ENCODE measurements around the gene PRCP.
A peak's percentile ranks its signal among the peaks of the same experiment; 100 is the strongest.

Gene PRCP

DNA sequence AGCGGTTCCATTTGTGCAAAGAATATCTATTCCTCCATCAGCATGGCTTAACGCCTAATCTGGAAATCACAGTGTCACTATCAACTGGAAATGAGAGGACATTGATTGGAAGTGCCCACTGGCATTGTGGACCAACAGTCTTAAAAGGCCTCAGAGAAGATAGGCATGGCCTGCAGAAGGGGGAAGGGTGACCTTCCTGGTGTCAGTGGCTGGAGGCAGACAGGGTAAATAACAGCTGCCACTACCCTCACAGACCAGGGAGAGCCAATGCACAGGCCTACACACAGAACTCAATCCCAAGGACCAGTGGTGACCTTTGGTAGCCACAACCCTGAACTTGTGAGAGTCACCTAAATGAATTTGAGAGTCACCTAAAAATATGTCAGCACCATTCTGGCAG is 37.3 kb upstream of the PRCP start:
- no peak overlapping the region for H3K27ac ChIP-seq
- TF ChIP-seq ZFX (IDR thresholded peaks at IDR 0.05): no peak
- TF ChIP-seq, protein P1, sequence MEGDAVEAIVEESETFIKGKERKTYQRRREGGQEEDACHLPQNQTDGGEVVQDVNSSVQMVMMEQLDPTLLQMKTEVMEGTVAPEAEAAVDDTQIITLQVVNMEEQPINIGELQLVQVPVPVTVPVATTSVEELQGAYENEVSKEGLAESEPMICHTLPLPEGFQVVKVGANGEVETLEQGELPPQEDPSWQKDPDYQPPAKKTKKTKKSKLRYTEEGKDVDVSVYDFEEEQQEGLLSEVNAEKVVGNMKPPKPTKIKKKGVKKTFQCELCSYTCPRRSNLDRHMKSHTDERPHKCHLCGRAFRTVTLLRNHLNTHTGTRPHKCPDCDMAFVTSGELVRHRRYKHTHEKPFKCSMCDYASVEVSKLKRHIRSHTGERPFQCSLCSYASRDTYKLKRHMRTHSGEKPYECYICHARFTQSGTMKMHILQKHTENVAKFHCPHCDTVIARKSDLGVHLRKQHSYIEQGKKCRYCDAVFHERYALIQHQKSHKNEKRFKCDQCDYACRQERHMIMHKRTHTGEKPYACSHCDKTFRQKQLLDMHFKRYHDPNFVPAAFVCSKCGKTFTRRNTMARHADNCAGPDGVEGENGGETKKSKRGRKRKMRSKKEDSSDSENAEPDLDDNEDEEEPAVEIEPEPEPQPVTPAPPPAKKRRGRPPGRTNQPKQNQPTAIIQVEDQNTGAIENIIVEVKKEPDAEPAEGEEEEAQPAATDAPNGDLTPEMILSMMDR (conservative IDR thresholded peaks at IDR 0.05): no peak

DNA sequence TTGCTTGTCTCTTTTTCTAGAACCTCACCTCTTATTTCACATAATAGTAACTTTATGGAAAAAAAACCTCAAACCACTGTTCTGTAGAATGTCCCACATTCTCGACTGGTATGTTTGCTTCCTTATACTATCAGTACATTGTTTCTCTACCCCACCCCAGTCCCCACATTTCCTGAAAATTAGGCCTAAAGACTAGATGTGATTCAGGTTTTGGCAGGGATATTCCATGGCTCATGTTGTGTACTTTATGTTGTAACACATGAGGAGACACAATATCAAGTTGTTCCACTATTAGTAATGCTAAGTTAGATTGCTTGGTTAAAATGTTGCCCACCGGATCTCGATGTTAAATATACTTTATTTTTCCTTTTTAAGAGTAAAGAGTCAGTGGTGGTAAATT is 36.0 kb upstream of the PRCP start:
- TF ChIP-seq ZFX (IDR thresholded peaks at IDR 0.05): no peak
- TF ChIP-seq, protein P1 (conservative IDR thresholded peaks at IDR 0.05): no peak

DNA sequence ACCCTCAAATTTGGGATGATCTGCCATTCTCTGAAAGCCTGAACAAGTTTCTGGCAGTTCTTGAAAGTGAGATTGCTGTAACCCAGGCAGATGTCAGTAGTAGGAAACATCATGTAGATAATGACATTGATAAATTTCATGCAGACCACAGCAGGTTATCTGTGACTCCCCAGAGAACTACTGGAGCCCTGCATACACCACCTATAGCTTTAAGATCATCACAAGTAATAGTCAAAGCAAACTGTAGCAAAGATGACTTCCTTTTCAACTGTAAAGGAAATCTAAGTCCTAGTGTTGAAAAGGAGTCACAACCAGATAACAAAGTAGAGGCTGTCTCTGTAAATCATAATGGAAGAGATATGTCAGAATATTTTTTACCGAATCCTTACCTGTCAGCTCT is 32.3 kb upstream of the PRCP start:
- TF ChIP-seq ZFX (IDR thresholded peaks at IDR 0.05): no peak
- TF ChIP-seq, protein P1 (conservative IDR thresholded peaks at IDR 0.05): no peak
- no peak overlapping the region for H3K27ac ChIP-seq

More for the DNA sequence above, 36.0 kb upstream of the PRCP start:
- no peak overlapping the region for H3K27ac ChIP-seq

DNA sequence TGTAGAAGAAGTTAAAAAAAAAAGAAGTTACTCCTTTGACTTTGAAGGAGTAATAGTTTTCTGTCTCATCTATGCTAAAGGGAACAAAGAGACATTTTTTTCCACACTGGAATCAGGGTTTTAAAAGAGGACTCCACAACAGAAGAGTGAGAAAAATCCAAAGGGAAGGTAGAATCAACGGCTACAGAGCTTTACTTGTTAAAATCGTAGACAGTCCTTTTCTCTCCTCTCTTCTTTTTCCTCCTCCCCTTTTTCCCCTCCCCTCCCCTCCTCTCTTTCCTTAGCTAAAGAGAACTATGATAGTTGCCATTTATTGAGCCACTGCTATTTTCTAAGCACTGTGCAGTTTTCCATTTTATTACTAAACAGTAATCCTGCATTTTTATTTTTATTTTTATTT is 30.5 kb upstream of the PRCP start:
- no peak overlapping the region for H3K27ac ChIP-seq

DNA sequence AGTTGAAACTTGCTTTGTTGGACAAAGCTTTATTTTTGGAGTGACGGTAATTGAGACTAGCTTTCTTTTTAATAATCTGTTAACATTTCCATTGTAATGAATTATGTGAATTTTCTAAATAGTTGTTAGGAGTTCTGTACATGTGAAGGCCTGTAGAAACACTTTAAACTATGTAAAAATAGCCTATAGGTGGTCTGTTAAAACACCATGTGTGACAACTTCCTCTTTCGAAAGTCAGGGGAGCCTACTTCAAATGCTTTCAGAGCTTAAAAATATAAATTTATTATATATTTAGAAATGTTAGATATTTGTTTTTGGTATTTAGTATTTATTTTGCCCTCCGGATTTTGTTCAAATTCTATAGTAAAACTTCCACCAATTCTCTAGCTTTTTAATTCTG is 30.0 kb upstream of the PRCP start:
- TF ChIP-seq, protein P1 (conservative IDR thresholded peaks at IDR 0.05): no peak
- no peak for TF ChIP-seq ZFX (IDR thresholded peaks at IDR 0.05)
- no peak overlapping the region for H3K27ac ChIP-seq

More for the DNA sequence above, 30.5 kb upstream of the PRCP start:
- TF ChIP-seq, protein P1 (conservative IDR thresholded peaks at IDR 0.05): no peak
- no peak for TF ChIP-seq ZFX (IDR thresholded peaks at IDR 0.05)

DNA sequence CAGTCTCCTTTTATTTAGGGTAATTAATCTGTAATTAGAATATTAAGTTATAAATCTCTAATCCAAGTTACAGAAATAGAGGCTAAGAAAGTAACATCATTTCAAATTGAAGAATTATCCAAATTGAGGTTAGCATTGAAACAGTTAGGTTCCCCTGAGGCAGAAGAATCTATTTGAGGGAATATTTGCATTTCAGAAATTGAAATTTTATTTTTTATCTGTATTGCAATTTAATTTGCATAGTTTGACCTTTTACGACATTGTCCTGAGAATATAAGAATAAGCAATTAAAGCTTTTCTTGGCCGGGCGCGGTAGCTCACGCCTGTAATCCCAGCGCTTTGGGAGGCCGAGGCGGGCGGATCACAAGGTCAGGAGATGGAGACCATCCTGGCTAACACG is 28.9 kb upstream of the PRCP start:
- no peak for TF ChIP-seq ZFX (IDR thresholded peaks at IDR 0.05)
- TF ChIP-seq, protein P1 (conservative IDR thresholded peaks at IDR 0.05): no peak
- H3K27ac ChIP-seq: no peak overlapping the region

DNA sequence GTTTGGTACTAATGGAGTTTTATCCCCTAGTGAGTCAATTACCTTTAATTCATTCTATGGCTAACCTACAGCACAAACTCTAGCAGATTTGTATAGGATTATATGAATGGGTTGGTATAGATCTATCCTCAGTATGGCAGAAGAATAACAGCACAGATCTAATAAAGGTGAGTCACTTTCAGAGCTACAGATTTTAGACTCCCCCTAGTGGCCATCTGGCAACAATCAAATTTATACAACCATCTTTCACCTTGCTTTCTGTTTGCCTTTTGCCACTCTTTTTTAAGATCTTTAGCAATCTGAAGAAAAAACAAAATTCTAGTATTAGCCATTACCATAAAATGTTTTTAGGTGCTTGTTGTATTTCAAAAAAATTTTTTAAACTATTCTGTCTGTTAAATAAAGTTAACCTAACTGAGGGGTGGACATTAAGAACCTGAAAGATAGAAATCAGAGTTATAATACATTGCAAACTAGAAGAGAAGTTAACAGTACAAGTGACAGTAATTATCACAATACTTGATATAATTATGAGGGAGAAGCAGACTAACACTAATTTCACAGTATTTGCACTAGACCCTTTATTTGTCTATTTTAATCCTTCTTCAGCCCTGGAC is 27.1 kb upstream of the PRCP start:
- no peak overlapping the region for H3K27ac ChIP-seq
- TF ChIP-seq ZFX (IDR thresholded peaks at IDR 0.05): no peak
- TF ChIP-seq, protein P1 (conservative IDR thresholded peaks at IDR 0.05): peak; percentile 94
